OCI-LY7 (cell line): ENCODE measurements around the gene PIBF1.

Experiments
- CTCF ChIP-seq: fragments of 200-600 bp; sonication (generic); conservative IDR thresholded peaks from 2 replicates; pipeline ENCODE4 v1.5.1; 2014; ENCODE audit warnings: mild to moderate bottlenecking, antibody characterized with exemption, low read length, moderate library complexity, mixed read lengths
- EZH2phosphoT487 ChIP-seq: fragments of 200-600 bp; sonication (generic); IDR thresholded peaks from 2 replicates; pipeline ENCODE4 v1.6.1; 2018; ENCODE audit warnings: low read depth, borderline replicate concordance, mild to moderate bottlenecking, mixed run types, antibody characterized with exemption, low read length, moderate library complexity, mixed read lengths

- TF ChIP-seq CTCF: no peak
- no peak for TF ChIP-seq EZH2phosphoT487
Observed at GRCh38 chr13:72852207-72852606, 70.3 kb downstream of the PIBF1 start.
